ENCODE data around the gene PAFAH2.
"Not testable (repeated sequence)": the region's sequence is repeated elsewhere in the genome, so short reads cannot be mapped to it uniquely, and the experiment has no call there.

Gene PAFAH2

DNA sequence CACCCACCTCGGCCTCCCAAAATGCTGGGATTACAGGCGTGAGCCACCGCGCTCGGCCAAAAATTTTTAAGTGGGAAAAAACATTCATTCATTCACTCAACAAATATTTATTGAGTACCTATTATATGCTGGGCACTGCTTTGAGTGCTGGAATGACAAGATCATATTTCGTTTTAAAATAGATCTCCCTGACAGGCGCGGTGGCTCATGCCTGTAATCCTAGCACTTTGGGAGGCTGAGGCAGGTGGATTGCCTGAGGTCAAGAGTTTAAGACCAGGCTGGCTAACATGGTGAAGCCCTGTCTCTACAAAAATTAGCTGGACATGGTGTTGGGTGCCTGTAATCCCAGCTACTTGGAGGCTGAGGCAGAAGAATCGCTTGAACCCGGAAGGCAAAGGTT is 11.1 kb downstream of the PAFAH2 start:
- not testable (repeated sequence) for DNase-seq (ENCODE audit: low read depth in 2 of 2)

GRCh38 chr1:25985670-25986069 is 12.2 kb downstream of the PAFAH2 start:
- DNase-seq (ENCODE audit: low read depth in 2 of 2), result no peak

GRCh38 chr1:25985171-25985570 is 12.7 kb downstream of the PAFAH2 start:
- no peak for DNase-seq (ENCODE audit: low read depth in 2 of 2)

- DNase-seq (ENCODE audit: low read depth in 2 of 2), result no peak
These were observed 18.7 kb downstream of the PAFAH2 start for GRCh38 chr1:25979210-25979609.

- no peak for DNase-seq (ENCODE audit: low read depth in 2 of 2)
These were observed 19.5 kb downstream of the PAFAH2 start for GRCh38 chr1:25978403-25978802.

DNA sequence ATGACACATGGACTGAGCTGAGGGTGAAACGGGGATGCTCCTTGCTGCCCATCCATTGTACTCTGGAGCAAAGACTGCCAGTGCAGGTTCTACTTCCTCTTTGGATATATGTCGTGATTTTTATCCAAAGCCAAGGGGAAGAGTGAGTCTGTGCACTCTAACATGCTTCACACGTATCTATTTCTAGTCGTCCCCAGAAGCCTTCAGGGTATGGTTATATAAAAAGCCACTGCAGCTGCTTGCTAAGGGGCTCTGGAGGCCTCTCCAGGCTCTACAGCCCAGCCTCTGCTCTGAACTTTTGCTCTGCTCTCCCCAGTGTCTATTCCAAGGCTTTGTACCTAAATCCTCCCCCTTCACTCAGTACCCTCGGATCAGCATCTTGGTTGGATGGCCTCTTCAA is 20.1 kb downstream of the PAFAH2 start:
- no peak for DNase-seq (ENCODE audit: low read depth in 2 of 2)

- DNase-seq (ENCODE audit: low read depth in 2 of 2), result no peak
These were observed 24.1 kb downstream of the PAFAH2 start for GRCh38 chr1:25973610-25974321.

DNA sequence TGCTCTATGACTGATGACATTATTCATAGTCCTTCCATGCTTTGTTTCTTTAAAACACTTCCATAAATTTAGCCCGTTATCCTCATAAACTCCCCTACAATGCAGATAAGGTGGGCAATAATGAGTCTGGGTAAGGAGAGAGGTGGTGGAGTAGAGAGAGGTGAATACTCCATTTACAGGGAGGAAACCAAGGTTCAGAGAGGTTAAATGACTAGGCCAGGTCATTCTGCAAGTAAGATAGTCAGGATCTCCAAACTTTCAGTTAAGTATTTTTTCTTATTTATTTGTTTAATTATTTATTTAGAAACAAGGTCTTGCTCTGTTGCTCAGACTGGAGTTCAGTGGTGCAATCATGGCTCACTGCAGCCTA is 26.1 kb downstream of the PAFAH2 start:
- DNase-seq (ENCODE audit: low read depth in 2 of 2), result no peak

GRCh38 chr1:25971066-25971810 is 26.6 kb downstream of the PAFAH2 start:
- DNase-seq (ENCODE audit: low read depth in 2 of 2), result no peak

DNA sequence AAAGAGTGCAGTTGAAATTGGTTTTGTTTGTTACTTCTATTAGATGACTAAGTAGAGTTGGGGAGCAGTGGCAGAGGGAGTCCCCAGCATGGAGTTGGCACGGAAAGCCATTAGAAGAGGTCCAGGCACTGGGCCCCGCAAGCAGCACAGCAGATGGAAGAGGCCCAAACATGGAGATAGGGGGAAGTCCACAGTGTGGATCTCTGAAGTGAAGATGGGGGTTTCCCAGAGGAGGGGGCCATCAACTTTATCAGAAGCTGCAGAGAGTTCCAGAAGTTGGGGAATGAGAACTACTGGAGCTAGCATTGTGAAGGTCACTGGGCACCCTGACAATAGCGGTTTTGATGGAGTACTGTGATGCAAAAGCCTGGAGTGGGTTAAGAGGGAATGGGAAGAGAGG is 30.6 kb downstream of the PAFAH2 start:
- DNase-seq (ENCODE audit: low read depth in 2 of 2), result no peak

GRCh38 chr1:25959611-25960010 is 38.3 kb downstream of the PAFAH2 start:
- DNase-seq (ENCODE audit: low read depth in 2 of 2), result no peak

DNA sequence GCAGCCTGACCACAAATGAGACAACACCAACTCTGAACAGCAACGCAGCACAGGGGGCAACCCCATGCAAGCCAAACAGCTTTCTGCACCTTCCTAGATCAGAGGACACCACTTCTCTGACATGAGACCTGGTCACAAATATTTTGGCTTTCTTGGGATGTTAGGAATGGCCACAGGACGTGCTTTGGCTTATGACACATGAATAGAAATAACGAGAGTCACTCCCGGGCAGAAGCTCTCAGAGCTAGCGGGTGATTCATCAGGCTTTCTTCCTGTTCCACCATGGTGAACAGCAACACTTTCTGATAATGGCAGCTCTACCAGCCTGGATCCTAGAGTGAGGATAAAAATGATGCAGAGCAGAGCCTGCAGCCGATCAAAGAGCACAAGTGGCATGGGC is 39.4 kb downstream of the PAFAH2 start:
- no peak for DNase-seq (ENCODE audit: low read depth in 2 of 2)

DNA sequence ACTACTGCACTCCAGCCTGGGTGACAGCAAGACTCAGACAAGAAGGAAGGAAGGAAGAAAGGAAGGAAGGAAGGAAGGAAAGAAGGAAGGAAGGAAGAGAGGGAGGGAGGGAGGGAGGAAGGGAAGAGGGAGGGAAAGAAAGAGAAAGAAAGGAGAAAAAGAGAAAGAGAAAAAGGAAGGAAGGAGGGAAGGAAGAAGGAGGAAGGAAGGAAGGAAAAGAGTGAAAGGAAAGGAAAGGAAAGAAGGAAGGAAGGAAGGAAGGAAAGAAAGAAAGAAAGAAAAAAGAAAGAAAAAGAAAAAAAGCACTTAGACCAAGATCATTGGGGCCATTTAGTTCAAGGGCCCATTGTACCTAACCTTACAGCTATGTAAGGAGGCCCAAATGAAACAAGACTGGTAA is 42.3 kb downstream of the PAFAH2 start:
- no peak for DNase-seq (ENCODE audit: low read depth in 2 of 2)

DNA sequence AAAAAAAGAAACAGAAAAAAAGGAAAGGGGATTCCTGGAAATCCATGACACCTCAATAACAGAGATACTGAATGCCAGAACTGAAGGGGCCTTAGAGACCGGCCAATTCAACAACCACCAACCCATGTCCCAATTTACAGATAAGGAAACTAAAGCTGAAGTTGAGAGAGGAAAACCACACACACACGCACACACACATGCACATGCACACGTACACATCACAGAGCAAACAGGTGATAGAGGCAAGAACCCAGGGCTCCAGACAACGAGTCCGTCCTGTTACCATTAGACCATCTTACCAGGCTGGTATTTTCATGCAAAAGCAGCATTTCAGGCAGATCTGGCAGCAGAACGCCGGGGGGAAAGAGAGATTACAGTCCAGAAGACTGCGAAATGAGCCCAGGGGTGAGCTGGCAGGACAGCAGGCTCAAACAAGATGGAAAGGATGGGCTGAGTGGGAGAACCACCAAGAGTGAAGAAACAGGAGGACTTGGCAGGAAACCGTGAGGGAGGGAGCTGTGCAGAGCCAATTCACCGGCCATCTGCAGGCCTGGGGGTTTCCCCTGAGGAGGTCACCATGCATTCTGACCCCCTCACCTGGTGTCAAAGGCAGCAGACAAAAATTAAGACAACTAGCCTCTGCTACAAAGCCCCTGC is 43.5 kb downstream of the PAFAH2 start:
- no peak for DNase-seq (ENCODE audit: low read depth in 2 of 2)

DNA sequence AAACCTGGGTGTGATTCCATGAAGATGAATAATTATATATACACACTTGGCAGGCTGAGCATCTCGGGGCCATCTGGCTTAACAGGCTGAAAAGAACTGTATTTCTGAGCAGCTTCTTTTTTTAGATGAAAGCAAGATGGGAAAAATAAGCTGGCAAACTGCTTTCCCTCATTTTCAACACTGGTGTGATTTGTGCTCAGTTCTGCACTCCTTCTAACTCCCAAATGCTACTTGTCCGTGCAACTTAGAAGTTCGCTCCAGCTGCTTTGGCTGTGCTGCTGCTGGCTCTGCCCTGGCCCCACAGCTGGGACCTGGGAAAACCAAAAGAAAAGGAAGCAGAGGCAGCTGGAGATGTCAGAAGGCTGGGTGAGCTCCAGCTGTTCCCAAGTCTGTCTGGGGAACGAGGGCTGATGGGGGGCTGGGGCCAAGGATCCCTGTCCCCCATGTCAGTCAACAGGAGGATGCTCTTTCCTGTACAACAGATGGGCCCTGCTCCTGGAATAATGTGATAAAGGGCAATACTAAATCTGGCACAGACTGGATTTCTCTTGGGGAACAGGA is 44.9 kb downstream of the PAFAH2 start:
- DNase-seq (ENCODE audit: low read depth in 2 of 2), result no peak

- DNase-seq (ENCODE audit: low read depth in 2 of 2), result no peak
These were observed 49.2 kb downstream of the PAFAH2 start for GRCh38 chr1:25948641-25949040.

GRCh38 chr1:25947027-25947426 is 50.8 kb downstream of the PAFAH2 start:
- DNase-seq (ENCODE audit: low read depth in 2 of 2), result no peak

- DNase-seq (ENCODE audit: low read depth in 2 of 2), result no peak
These were observed 52.1 kb downstream of the PAFAH2 start for GRCh38 chr1:25945761-25946160.

GRCh38 chr1:25944986-25945385 is 52.9 kb downstream of the PAFAH2 start:
- DNase-seq (ENCODE audit: low read depth in 2 of 2), result no peak

GRCh38 chr1:25943511-25943910 is 54.4 kb downstream of the PAFAH2 start:
- not testable (repeated sequence) for DNase-seq (ENCODE audit: low read depth in 2 of 2)

DNA sequence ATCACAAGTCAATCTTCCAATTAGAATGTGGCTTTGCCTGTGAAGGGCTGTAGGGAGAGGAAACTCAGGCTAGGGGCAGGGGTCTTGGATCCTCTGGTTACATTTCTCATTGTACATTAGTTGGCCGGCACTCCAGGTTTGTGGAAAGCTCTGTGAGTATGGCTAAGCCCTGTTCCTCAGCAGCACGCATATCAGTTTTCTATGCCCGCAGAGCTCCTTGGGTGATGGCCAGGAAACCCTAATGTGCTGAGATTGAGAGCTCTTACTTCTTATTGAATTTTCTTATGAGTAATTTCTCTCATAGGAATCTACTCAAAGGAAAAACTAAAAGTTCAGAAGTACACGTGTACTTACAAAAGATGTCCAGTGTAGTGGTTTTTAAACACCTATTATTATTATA is 60.9 kb downstream of the PAFAH2 start:
- DNase-seq (ENCODE audit: low read depth in 2 of 2), result no peak

GRCh38 chr1:25933479-25934365 is 64.1 kb downstream of the PAFAH2 start:
- DNase-seq (ENCODE audit: low read depth in 2 of 2), result no peak

Measured in activated CD8-positive, alpha-beta memory T cell treated with anti-CD3 and anti-CD28 coated beads for 4 hours (primary cell).